NCI-H2171 (cell line): ENCODE measurements around the gene ADAMTSL2.

Experiments
- DNase-seq: peaks from one replicate; lab custom pipeline; 2025; lab: John Stamatoyannopoulos, UW

The ADAMTSL2 gene

GRCh38 chr9:133518200-133518599 lies 16.3 kb upstream of the ADAMTSL2 start:
- DNase-seq = peak; percentile 14

GRCh38 chr9:133518706-133519449 lies 15.6 kb upstream of the ADAMTSL2 start:
- no peak for DNase-seq

GRCh38 chr9:133519693-133520092 lies 14.8 kb upstream of the ADAMTSL2 start:
- DNase-seq = no peak

- DNase-seq = no peak
These were observed 14.2 kb upstream of the ADAMTSL2 start for GRCh38 chr9:133520121-133520835.

GRCh38 chr9:133521122-133522072 lies 13.1 kb upstream of the ADAMTSL2 start:
- DNase-seq = peak; percentile 81

GRCh38 chr9:133522073-133522910 lies 12.2 kb upstream of the ADAMTSL2 start:
- peak; percentile 81 for DNase-seq

GRCh38 chr9:133523106-133523505 lies 11.4 kb upstream of the ADAMTSL2 start:
- DNase-seq = no peak

- DNase-seq = no peak
These were observed 10.4 kb upstream of the ADAMTSL2 start for GRCh38 chr9:133524146-133524545.

- DNase-seq = no peak
These were observed 9.8 kb upstream of the ADAMTSL2 start, which contains the start of gene MYMK for GRCh38 chr9:133524679-133525228. MYMK (minus strand) TSS chr9:133524959; CDS start chr9:133524844, 115 bp downstream.

- no peak for DNase-seq
These were observed 8.8 kb upstream of the ADAMTSL2 start for GRCh38 chr9:133525677-133526076.

GRCh38 chr9:133526721-133527321 lies 7.7 kb upstream of the ADAMTSL2 start:
- no peak for DNase-seq

- DNase-seq = no peak
These were observed 7.0 kb upstream of the ADAMTSL2 start for GRCh38 chr9:133527444-133527920.

- DNase-seq = no peak
These were observed 6.3 kb upstream of the ADAMTSL2 start for GRCh38 chr9:133528001-133528875.

- DNase-seq = peak; percentile 56
These were observed 5.6 kb upstream of the ADAMTSL2 start for GRCh38 chr9:133528876-133529241.

- DNase-seq = no peak
These were observed 5.0 kb upstream of the ADAMTSL2 start for GRCh38 chr9:133529457-133529856.

GRCh38 chr9:133529874-133530273 lies 4.6 kb upstream of the ADAMTSL2 start:
- DNase-seq = no peak

- no peak for DNase-seq
These were observed 3.2 kb upstream of the ADAMTSL2 start for GRCh38 chr9:133531293-133531692.

GRCh38 chr9:133532937-133533668 lies 1.4 kb upstream of the ADAMTSL2 start:
- peak; percentile 62 for DNase-seq

- no peak for DNase-seq
These were observed 647 bp upstream of the ADAMTSL2 start for GRCh38 chr9:133533857-133534256.
